ENCODE data around the gene RLF.

The RLF gene, protein sequence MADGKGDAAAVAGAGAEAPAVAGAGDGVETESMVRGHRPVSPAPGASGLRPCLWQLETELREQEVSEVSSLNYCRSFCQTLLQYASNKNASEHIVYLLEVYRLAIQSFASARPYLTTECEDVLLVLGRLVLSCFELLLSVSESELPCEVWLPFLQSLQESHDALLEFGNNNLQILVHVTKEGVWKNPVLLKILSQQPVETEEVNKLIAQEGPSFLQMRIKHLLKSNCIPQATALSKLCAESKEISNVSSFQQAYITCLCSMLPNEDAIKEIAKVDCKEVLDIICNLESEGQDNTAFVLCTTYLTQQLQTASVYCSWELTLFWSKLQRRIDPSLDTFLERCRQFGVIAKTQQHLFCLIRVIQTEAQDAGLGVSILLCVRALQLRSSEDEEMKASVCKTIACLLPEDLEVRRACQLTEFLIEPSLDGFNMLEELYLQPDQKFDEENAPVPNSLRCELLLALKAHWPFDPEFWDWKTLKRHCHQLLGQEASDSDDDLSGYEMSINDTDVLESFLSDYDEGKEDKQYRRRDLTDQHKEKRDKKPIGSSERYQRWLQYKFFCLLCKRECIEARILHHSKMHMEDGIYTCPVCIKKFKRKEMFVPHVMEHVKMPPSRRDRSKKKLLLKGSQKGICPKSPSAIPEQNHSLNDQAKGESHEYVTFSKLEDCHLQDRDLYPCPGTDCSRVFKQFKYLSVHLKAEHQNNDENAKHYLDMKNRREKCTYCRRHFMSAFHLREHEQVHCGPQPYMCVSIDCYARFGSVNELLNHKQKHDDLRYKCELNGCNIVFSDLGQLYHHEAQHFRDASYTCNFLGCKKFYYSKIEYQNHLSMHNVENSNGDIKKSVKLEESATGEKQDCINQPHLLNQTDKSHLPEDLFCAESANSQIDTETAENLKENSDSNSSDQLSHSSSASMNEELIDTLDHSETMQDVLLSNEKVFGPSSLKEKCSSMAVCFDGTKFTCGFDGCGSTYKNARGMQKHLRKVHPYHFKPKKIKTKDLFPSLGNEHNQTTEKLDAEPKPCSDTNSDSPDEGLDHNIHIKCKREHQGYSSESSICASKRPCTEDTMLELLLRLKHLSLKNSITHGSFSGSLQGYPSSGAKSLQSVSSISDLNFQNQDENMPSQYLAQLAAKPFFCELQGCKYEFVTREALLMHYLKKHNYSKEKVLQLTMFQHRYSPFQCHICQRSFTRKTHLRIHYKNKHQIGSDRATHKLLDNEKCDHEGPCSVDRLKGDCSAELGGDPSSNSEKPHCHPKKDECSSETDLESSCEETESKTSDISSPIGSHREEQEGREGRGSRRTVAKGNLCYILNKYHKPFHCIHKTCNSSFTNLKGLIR (N-terminal part only)

DNA sequence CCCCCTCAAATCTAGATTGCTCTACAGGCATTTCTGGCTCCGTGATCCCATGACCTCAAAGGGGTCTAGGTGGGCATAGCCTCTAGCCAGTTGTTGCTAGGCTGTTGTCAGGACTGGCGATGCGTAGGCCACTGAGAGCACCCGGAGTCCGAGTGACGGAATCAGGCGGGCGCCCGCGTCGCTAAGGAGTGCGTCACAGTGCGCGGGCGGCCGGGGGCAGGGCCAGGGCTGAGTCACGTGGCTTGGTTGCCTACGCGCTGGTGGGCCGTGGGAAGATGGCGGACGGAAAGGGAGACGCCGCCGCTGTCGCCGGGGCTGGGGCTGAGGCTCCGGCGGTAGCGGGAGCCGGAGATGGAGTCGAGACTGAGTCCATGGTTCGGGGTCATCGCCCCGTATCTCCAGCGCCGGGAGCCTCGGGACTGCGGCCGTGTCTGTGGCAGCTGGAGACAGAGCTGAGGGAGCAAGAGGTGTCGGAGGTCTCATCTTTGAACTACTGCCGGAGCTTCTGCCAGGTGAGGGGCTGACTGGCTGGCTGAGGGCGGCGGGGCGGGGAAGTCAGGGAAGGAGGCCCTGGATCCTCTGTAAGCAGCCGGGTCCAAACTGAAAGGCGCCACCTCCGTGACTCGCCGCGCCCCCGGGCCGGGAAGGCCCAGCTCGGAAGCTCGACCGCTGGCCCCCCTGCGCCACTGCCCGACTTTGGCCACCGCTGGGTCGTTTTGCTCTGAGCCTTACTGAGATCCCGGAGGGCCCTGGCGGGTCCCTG, at the start of gene RLF:
TSS of gene RLF (plus strand) at position 263 of the 763 bp plus-strand sequence. CDS start at position 276, 13 bp downstream.
- peak; percentile 79 to 86 for DNase-seq (ENCODE audit: low read depth in 2 of 2)

DNA sequence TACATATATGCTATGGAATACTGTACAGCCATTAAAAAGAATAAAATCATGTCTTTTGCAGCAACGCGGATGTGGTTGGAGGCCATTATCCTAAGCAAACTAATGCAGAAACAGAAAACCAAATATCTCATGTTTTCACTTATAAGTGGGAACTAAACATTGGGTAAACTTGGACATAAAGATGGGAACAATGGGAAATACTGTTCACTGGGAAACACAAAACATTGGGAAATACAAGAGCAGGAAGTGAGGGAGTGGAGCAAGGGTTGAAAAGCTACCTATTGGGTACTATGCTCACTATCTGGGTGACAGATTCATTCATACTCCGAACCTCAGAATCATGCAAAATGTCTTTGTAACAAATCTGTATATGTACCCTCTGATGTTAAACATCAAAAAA, 46.8 kb upstream of the RLF start:
- no peak for DNase-seq (ENCODE audit: low read depth in 2 of 2)

DNA sequence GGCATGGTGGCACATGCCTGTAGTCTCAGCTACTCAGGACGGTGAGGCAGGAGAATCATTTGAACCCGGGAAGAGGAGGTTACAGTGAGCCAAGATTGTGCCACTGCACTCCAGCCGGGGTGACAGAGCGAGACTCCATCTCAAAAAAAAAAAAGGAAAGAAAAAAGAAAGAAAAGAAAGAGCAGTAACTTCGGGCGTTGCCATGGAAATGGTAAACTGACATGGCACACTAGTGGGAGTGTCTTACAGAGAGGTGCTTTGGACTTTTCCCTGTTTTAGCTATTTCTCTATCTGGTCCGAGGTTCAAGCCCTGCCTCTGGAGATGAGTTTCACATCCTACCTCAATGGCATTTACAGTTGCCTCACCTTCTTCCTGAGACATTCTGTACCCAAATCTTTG, 41.1 kb upstream of the RLF start:
- no peak for DNase-seq (ENCODE audit: low read depth in 2 of 2)

DNA sequence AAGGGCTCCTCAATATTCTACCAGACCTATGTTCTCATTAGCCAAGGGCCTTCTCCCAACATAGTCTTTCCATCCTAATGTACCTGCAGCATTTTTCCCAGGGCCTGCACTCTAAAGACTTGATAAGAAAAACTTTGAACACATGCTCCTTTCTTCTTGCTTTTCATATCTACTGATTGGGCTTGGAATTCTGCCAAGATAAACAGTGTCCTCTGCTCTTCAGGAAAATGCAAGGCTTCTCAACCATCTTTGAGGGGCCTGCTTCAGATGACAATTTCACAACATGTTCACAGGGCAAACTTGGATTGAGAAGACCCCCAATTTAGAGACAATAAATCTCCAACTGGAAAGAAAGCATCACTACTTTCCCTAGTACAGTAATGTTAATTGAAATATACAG, 38.3 kb upstream of the RLF start:
- DNase-seq (ENCODE audit: low read depth in 2 of 2), result no peak

DNA sequence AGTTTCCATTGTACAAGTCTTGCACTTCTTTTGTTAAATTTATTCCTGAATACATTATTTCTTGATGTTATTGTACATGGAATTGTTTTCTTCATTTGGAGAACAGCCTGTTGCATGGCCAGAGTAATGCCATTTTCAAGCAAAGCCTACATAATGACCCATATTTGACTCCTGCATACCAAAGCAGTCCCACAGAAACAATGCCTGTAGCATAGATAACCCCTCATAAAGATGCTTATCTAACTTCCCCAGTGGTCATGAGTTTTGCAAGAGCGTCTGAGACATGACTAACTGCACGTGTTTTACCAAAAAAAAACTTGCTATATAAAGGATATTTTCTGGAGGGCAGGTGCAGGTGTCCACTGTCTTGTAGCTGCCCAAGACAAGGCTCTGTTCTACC, 30.3 kb upstream of the RLF start:
- DNase-seq (ENCODE audit: low read depth in 2 of 2), result no peak

DNA sequence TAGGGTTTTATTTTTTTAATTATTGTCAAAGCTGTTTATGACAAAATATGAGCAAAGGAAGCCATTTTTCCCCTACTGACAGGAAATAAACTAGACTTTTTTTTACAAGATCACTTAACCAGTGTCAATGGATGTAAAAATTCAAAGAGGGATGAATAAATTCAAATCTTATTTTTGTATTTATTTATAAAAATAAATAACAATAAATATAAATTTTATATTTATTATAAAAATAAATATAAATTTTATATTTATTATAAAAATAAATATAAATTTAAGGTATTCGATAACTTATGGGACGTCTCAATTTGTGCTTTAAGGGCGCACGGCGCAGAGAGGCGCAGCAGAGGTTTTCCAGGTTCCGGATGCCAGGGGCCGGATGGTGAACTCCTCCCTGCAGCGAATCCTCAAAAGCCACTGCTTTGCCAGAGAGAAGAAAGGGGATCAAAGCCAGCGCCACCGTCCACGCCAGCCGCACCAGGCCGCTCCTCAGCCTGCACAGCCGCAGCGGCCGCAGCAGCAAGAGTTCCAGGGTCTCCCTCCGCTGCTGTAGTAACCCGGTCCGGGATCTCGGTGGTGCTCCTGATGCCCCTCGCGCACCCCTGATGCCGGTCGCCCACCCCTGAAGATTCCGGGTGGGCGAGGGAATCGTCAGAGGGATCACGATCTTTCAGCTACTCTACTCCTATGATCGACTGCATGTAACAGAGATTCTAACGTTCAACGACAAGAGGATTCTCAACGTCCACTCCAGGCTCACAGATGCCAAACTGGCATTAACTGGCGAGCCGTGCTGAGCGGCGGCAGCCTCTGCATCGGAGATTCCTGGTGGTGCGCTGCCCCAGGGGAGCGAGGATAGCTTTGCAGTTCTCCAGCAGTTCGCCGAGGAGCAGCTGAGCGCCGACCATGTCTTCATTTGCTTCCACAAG, 28.5 kb upstream of the RLF start:
- DNase-seq (ENCODE audit: low read depth in 2 of 2), result no peak

DNA sequence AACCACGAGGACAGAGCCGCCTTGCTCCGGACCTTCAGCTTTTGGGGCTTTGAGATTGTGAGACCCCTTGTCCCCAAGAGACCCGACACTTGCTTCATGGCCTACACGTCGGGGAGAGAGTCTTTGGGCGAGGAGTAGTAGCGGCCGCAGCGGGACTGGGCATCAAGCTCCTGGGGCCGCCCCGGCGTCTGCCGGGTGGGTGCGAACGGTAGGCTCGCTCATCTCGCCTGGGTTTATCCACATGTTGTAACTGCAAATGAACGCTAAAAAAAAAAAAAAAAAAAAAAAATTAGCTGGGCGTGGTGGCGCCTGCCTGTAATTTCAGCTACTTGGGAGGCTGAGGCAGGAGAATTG, 27.9 kb upstream of the RLF start:
- no peak for DNase-seq (ENCODE audit: low read depth in 2 of 2)

DNA sequence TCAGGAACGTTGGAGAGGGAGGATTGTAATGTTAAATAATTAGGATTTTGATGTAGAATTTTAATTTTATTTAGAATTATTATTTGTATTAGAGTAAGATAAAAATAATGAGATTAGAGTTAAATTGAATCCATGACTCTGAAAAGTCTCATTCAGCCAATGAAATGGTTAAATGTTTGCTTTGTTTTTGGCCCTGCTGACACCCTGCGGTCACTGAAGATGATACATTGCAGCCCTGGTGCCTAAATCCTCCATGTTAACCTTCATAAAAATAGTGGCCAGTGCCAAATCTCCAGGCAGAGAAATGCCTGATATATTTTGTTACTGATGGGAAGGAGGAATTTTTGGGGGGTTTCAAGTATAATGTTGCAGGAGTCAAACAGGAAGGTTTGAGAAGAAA, 27.3 kb upstream of the RLF start:
- no peak for DNase-seq (ENCODE audit: low read depth in 2 of 2)

DNA sequence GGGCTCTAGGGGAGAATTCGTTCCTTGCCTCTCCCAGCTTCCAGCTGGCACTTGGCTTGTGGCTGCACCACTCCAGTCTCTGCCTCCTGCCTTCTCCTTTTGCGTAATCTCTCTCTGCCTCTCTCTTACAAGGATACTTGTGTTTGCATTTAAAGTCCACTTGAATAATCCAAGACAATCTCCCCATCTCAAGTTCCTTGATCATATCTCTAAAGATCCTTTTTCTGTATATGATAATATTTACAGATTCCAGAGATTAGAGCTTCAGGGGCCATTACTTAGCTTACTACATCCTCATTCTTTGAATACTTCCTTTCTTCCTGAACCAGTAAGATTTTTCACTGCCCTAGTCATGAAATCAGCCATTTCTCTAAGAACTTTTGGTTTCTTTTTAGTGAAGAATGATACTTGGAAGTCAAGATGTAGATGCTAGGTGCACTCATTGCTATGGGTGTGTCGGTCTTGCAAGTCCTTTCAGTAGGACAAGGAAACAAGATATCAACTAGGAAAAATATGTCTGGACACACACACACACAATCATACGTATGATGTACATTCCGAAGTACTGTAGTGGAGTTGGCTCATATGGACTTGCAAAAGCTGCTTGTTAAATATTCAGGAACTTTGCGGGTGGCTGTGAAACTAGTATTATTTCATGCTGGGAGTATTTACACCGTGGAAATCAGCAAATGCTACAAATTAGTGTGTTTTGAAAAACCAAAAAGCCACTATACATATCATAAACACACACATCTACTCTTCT, 20.8 kb upstream of the RLF start:
- no peak for DNase-seq (ENCODE audit: low read depth in 2 of 2)

DNA sequence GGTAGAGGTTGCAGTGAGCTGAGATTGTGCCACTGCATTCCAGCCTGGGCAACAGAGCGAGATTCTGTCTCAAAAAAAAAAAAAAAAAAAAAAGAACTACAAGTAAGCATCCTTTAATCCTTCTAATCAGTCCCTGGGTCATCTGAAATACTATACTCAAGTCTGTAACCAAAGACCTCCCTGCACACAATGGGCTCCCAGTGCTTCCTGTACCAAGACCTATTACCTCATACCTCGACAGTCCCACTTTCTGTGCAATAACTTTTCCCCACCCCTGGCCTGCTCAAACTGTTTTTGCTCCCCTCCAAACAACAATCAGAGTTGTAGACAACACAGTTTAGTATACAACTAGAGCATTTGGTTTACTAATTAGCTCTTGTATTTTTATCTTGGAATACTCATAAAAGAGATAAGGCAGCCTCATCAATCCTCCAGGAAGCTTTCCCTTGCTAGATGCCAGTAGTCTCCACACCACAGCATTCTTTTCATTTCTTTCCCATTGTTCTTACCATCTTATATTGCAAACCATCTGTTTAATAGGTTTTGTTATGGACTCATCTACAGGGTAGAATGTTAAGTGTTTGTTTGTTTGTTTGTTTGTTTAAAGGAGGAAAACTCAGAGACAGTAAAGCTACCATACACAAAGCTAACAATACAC, 19.2 kb upstream of the RLF start:
- no peak for DNase-seq (ENCODE audit: low read depth in 2 of 2)

DNA sequence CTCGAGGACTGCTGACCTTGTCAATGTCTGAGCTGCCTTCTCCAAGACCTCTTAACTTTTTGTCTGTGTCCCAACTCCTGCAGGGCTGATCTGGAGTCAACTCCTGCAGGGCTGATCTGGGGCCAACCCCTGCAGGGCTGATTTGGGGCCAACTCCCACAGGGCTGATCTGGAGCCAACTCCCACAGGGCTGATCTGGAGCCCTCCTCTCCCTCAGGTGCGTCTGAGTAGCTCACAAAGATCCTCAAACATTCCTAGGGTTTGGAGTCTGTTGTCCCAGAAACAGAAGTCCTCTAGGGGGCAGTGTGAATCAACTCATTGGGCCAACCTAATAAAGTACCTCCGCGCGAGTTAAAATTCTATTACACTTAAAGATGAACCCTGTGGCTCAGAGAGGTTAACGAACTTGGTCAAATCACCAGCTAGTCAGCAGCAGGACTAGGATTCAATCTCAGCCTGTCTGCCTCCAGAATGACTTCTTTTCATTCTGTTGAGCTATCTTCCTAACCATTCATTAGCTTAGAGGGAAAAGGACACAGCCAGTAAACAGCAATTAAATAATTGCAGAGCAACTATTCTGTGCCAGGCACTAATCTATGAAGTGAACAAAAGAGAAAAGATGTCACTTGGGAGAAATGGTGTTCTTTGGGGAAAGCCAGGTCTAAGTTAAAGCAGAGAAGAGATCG, 17.2 kb upstream of the RLF start:
- peak in 1 of 2 experiments; percentile 21 for DNase-seq (ENCODE audit: low read depth in 2 of 2)

DNA sequence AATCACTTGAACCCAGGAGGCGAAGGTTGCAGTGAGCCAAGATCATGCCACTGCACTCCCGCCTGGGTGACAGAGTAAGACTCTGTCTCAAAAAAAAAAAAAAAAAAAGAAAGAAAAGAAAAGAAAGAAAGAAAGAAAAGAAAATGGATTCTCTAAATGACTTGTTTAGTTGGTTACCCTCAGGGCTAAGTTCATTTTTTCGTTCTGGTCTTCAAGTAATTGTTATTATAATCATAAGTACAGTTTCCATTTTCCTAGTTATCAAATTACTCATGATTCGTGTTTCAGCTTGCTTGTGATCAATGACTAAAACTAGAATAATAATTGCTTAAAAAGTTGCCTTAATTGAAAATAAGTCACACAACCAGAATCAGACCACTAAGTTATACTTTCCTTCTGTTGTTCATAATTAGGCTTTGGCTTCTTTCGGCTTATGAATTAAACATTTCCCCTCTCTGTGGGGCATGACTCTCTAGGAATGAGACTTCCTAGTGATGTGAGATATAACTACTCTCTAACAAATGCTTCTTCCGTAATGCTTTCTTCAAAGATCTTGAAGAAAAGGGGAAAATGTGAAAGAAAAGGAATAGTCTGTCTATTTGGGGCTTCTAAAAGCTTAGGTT, 9.6 kb upstream of the RLF start:
- DNase-seq (ENCODE audit: low read depth in 2 of 2), result no peak

DNA sequence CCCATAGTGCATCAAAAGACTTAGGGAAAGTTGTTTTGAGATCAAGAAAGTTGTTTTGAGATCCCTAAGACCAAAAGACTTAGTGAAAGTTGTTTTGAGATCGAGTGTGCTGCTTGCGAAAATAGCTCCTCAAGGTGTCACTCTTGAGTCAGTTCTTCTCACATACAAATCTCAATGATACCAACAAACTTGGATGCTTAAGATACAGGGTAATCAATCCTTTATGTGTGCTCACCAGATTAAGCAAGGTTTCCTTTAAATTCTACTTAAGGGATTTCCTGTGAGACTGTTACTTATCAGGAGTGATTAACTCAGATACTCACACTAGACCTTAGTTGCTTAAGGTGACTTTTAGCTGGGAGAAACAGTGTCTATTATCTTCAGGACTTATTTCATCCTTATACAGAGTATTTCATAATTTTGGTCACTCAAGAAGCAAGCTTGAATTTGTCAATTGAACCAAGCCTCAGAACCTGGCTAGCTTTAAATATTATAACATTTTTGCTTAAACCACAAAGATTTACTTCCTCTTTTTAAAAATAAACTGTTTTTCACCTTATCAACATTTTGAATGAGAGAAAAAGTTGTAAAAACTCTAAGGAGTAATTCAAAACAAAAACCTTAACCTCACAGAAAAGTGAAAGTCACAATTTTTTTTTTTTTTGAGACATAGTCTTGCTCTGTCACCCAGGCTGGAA, 8.0 kb upstream of the RLF start:
- DNase-seq (ENCODE audit: low read depth in 2 of 2), result peak in 1 of 2 experiments; percentile 25

DNA sequence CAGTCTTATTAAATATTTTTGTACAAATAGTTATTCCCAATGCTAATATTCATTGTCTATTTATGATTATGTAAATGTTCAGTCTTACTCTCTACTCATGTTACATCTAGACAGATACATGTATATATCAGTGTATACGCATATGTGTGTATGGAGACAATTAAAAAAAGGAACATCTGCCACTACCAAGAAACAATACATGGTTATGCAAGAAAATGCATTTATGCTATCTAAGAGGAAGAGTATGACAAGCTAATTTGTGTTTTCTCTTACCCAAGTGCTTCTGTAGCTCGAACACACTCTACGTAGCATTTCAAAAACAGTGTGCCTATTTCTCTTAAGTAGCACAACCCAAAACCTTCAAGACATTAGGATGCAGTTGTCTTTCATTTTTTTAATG, 6.1 kb upstream of the RLF start:
- no peak for DNase-seq (ENCODE audit: low read depth in 2 of 2)

DNA sequence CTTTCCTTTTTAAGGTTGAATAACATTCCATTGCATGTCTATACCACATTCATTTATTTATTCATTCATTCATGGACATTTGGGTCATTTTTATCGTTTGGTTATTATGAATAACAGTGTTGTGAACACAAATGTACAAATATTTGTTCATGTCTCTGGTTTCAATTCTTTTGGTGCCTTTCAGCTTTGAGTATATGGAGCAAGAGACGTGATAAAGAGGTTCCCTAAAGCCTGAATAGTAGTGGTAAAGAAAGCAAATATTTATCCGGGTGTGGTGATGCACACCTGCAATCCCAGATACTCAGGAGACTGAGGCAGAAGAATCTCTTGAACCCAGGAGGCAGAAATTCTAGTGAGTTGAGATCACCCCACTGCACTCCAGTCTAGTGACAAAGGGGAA, 5.3 kb upstream of the RLF start:
- DNase-seq (ENCODE audit: low read depth in 2 of 2), result no peak

DNA sequence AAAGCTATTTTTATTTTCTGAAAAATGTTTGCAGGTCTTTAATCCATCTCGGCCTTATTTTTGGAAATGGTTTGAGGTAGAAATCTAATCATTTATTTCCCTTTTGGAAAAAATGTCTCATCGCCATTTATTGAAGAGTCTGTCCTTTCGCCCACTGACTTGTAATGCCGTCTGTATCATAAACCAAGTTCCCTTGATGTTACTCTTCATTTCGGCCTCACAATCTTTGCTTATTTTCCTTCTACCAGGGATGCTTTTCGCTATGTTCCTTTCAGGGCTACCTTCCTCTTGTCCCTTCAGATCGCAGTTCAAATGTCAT, 422 bp upstream of the RLF start:
- DNase-seq (ENCODE audit: low read depth in 2 of 2), result no peak

DNA sequence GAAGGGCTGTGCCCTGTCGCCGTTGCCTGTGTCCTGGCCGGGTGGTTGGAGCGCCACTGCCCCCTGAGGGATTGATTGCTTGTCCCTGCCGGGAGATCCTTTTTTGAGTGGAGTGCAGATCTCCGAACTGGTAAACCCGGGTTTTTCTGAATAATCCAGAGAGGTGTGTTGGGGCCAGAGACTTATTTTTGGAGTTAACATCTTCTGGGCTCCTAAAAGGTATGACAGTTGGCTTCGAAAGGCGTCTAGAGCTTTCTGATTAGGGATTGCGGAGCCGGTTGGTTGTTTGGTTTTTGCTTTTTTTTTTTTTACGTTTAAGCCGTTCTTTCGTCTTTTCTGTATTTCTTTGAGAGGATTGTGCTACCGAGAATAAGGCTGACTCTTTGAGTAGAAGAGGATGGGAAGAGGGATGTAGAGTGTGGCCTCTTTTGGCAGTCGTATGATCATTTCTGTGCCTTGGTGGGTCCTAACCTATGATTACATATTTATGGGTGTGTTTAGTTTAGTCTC, 756 bp downstream of the RLF start:
- no peak for DNase-seq (ENCODE audit: low read depth in 2 of 2)
